T47D (cell line): Measurements from ENCODE around the gene MRPL48.
A peak's percentile ranks its signal among the peaks of the same experiment; 100 is the strongest.
"Not testable (repeated sequence)": the region's sequence is repeated elsewhere in the genome, so short reads cannot be mapped to it uniquely, and the experiment has no call there.

Experiments used
- DNase-seq, 2 experiments: peaks; one replicate each; pipeline versions ENCODE4 v3.0.0 to v3.0.0-alpha.2; 2011 to 2012; ENCODE audit warnings: low read depth in 1 of 2, low spot score in 1 of 2
- JUND ChIP-seq: IDR thresholded peaks from 2 replicates; pipeline ENCODE4 v1.6.1; 2012; ENCODE audit warnings: low read depth
- in situ Hi-C: cut with HindIII; loops from 2 replicates; pipeline ENCODE4 v1.10.0; 2016; ENCODE audit warnings: low sequenced_read_pairs, low pct_unique_long_range_greater_than_20kb

The MRPL48 gene

GRCh38 chr11:73869332-73869949, 81.8 kb downstream of the MRPL48 start:
- in situ Hi-C loops, result no loop called here
- no peak for TF ChIP-seq JUND
- DNase-seq, result no peak

GRCh38 chr11:73870261-73870660, 82.6 kb downstream of the MRPL48 start:
- TF ChIP-seq JUND, result no peak
- no peak for DNase-seq
- in situ Hi-C loops, result no loop called here

DNA sequence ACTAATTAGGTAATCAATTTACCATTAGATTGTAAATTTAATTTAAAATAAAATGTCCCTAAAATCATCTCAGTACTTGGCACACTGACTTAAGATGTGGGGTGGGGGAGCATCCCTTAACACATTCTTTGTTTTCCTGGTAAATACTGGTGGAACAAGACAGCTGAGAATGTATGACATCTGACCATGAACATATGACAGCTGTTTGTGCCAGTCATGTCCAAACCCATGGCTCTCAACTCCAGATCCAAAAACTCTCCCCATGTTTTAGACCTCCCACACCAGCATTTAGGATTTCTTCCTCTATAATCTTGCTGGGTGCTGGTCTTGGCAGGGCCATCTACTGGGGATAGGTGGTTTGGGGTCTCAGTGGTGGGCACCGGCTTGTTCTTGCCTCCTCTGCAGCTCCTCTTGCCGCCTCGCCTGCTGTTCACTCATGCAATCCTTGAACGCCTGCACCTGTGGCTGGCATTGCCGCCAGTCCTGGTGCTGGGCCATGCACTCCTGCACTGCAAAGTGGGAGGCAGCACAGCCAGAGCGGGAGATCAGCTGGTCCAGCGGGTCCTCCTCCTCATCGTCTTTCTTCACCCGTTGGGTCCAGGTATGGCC, 85.2 kb downstream of the MRPL48 start:
- no peak for DNase-seq
- in situ Hi-C loops, result no loop called here
- no peak for TF ChIP-seq JUND

DNA sequence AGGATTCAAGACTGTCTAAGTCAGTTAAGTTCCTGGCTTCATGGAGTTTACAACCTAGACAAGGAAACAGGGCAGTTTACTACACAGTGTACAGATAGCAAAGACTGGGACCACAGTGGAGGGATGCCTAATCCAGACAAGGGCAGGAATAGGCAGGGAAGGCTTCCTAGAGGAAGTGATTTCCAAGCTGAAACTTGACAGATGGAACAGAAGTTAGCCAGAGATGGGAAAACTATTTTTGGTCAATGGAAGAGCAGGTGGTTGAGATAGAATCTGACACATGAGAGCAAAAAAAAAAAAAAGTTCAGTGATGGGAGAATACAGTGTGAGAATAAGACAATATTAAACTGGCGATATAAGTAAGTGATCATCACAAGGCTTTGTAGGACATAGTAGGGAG, 87.7 kb downstream of the MRPL48 start:
- TF ChIP-seq JUND, result no peak
- no peak for DNase-seq
- in situ Hi-C loops, result no loop called here

DNA sequence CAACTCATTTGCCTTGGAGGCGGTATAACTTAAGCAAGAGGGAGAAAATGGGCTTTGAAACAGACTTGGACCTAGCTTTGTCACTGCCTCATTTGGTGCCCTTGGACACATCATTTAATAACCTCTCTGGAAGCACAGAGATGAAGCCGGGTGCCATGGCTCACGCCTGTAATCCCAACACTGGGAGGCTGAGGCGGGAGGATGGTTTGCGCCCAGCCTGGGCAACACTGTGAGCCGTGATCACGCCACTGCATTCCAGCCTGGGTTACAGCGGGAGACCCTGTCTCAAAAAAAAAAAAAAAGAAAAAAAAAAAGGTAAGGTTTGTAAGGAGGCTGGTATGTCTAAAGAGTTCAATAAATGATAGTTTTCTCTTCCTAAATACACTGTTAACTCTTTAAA, 88.2 kb downstream of the MRPL48 start:
- no peak for DNase-seq
- in situ Hi-C loops, result no loop called here
- TF ChIP-seq JUND, result no peak

- in situ Hi-C loops, result no loop called here
- no peak; the same call in 1 of the 2 replicates for TF ChIP-seq JUND
- peak; percentile 95 to 99 for DNase-seq
Observed at GRCh38 chr11:73876424-73877310, 89.0 kb downstream of the MRPL48 start, which contains the start of the genes COA4 and PAAF1. Gene COA4 (minus strand): TSS chr11:73876846. CDS start chr11:73873378, 3,468 bp downstream. Gene PAAF1 (plus strand): TSS chr11:73876999. CDS start chr11:73877022, 23 bp downstream.

DNA sequence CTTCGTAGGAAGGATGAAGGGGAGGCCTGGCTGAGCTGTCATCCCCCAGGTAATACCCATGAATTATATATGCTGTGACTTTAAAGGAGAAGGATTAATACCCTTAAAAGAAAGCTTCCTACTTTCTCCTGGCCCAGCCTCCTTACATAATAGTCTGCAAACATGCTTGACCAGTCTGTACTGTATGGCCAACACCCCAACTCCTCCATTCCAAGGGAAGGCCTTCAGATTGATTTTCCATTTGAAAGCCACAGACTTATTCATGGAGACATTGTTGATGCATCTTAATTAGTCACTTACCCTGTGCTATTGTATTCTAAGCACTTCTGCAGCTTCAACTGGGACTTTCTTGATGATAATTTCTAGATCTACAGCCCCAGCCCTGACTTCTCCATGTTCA, 91.1 kb downstream of the MRPL48 start:
- DNase-seq, result no peak
- in situ Hi-C loops, result no loop called here

GRCh38 chr11:73880449-73880848, 92.8 kb downstream of the MRPL48 start:
- DNase-seq, in situ Hi-C loops: not testable (repeated sequence)

More for the DNA sequence above, 91.1 kb downstream of the MRPL48 start:
- no peak for TF ChIP-seq JUND

GRCh38 chr11:73883856-73884255, 96.2 kb downstream of the MRPL48 start:
- in situ Hi-C loops, result no loop called here
- no peak for DNase-seq
- TF ChIP-seq JUND, result no peak

DNA sequence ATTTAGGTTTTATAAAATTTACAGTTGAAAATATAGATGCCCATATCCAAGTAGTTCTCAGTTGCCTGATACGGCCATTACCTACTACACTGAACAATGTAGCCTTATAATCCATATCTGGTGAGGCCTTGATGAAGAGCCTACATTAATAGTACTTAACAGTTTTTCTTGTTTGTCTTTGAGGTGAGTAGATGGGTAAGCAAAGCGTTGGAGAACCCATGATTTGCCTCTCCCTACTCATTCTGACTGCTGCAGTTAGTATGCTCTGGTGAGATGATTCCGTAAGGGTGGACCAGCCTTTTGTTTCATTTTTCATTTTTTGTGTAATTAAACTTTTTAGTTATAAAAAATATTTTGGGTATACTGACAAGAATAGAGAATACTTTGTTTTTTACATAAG, 100.6 kb downstream of the MRPL48 start:
- DNase-seq, result no peak
- no peak for TF ChIP-seq JUND
- in situ Hi-C loops, result no loop called here

- no peak for TF ChIP-seq JUND
- no peak for DNase-seq
- in situ Hi-C loops, result no loop called here
Observed at GRCh38 chr11:73889019-73889418, 101.3 kb downstream of the MRPL48 start.

DNA sequence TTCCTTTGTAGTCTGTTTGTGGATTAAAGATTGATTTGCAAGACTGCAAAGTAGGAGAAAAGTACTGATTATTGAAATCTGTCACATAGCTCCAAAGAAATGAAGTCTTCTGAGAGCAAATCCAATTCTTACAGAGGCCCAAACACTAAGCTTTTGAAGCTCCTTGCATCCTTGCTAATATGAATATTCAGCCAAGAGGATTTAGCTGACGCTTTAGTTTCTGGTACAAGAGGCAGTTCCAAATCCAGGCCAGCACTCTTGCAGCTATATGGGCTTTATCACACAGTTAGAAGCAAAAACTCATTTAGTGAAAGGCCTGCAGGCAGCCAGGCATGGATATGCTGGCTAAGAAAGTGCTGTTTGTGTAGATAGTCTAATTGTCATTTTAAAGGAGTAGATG, 101.9 kb downstream of the MRPL48 start:
- in situ Hi-C loops, result no loop called here
- DNase-seq, result no peak
- TF ChIP-seq JUND, result no peak

- no peak for DNase-seq
- in situ Hi-C loops, result no loop called here
- no peak for TF ChIP-seq JUND
Observed at GRCh38 chr11:73893041-73893440, 105.4 kb downstream of the MRPL48 start.
